ENCODE results near the gene TUBB6.

TUBB6 gene

GRCh38 chr18:12306752-12307700 lies 1.0 kb upstream of the TUBB6 start:
- H3K4me3 ChIP-seq (ENCODE audit: low read depth, low read length): peak overlapping the region; percentile 44
- no peak for DNase-seq (ENCODE audit: low read depth)
- TF ChIP-seq, protein P1, sequence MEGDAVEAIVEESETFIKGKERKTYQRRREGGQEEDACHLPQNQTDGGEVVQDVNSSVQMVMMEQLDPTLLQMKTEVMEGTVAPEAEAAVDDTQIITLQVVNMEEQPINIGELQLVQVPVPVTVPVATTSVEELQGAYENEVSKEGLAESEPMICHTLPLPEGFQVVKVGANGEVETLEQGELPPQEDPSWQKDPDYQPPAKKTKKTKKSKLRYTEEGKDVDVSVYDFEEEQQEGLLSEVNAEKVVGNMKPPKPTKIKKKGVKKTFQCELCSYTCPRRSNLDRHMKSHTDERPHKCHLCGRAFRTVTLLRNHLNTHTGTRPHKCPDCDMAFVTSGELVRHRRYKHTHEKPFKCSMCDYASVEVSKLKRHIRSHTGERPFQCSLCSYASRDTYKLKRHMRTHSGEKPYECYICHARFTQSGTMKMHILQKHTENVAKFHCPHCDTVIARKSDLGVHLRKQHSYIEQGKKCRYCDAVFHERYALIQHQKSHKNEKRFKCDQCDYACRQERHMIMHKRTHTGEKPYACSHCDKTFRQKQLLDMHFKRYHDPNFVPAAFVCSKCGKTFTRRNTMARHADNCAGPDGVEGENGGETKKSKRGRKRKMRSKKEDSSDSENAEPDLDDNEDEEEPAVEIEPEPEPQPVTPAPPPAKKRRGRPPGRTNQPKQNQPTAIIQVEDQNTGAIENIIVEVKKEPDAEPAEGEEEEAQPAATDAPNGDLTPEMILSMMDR (IDR thresholded peaks at IDR 0.05; ENCODE audit: insufficient read depth, low read depth, low read length, missing control alignments): no peak

- TF ChIP-seq, protein P1 (IDR thresholded peaks at IDR 0.05; ENCODE audit: insufficient read depth, low read depth, low read length, missing control alignments): no peak
- peak overlapping the region; percentile 56 for H3K4me3 ChIP-seq (ENCODE audit: low read depth, low read length)
- peak; percentile 72 for DNase-seq (ENCODE audit: low read depth)
Measured at GRCh38 chr18:12308386-12309100, 502 bp downstream of the TUBB6 start.

DNA sequence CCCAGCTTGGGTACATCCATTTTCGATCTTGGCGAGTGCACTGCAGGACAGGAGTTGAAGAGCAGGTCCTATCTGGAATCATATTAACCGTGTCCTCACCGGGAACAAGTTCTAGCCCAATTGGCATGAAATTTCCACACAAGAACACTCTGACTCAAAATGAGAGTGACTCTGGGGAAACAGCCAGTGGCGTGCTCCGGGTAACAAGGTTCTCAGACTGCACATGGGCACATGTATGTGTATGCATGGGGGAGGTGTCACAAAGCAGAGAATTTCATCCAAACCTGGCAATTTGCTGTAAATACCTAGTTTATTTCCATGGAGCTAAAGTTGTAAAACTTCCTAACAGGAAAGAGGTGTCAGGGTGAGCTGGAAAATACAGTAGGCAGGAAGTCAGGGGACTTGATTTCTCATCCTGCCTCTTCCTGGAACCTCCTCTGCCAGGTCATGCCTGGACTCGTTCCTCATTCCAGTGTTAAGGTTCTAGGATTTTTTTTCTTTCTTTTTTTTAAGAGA lies 1.7 kb downstream of the TUBB6 start:
- peak overlapping the region; percentile 56 for H3K4me3 ChIP-seq (ENCODE audit: low read depth, low read length)
- peak; percentile 60 for DNase-seq (ENCODE audit: low read depth)
- TF ChIP-seq, protein P1 (IDR thresholded peaks at IDR 0.05; ENCODE audit: insufficient read depth, low read depth, low read length, missing control alignments): no peak

DNA sequence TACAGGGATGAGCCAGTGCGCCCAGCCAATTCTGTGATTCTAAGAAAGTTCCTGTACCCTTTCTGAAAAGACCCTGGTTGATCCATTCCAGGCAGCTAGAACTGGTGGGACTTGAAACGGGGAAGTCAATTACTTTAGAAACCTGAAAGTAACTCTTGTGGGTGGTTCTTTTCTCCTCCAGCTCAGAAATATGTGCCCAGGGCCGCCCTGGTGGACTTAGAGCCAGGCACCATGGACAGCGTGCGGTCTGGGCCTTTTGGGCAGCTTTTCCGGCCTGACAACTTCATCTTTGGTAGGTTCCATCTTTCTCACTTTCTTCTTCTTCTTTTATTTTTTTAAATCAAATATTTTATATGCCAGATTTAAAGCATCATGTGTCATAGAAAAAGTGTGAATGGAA lies 2.7 kb downstream of the TUBB6 start:
- H3K4me3 ChIP-seq (ENCODE audit: low read depth, low read length): no peak overlapping the region
- no peak for DNase-seq (ENCODE audit: low read depth)
- TF ChIP-seq, protein P1 (IDR thresholded peaks at IDR 0.05; ENCODE audit: insufficient read depth, low read depth, low read length, missing control alignments): no peak

GRCh38 chr18:12312976-12313375 lies 4.9 kb downstream of the TUBB6 start:
- no peak for DNase-seq (ENCODE audit: low read depth)
- no peak overlapping the region for H3K4me3 ChIP-seq (ENCODE audit: low read depth, low read length)
- TF ChIP-seq, protein P1 (IDR thresholded peaks at IDR 0.05; ENCODE audit: insufficient read depth, low read depth, low read length, missing control alignments): no peak

DNA sequence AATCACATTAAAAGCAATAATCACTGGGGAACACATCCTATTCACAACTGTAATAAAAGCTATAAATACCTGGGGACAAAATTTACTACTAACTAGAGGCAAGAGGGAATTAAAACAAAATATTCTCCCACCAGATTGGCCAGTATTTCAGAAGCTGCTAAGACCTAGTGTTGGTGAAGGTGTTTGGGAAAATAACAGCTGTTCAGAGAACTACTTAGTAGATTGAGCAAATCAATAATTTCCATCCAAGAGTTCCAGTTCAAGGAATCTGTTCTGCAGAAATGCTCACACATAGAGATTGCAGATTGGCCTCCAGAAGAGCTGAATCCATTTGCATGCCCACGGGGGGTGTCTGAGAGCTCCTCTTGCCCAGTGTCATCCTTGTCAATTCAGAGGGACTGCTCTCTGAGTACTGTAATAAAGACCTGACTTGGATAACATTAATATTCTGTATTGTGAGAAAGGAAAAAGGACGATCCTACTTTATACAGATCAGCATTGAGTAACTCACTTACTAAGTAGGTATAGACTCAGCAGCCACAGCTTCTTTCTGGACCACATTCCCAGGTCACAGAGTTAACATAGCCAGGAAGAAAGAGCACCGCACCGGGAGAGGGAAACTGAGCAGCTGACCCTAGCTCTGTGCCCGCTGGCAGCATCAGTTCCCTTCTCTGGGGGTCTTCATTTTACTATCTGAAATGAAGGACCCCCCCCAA lies 5.6 kb downstream of the TUBB6 start:
- TF ChIP-seq, protein P1 (IDR thresholded peaks at IDR 0.05; ENCODE audit: insufficient read depth, low read depth, low read length, missing control alignments): no peak
- no peak overlapping the region for H3K4me3 ChIP-seq (ENCODE audit: low read depth, low read length)
- DNase-seq (ENCODE audit: low read depth): no peak
